Spleen (tissue), 11 donors: ENCODE measurements around the gene ORC6. TPM values are rescaled to one million over a fixed set of nuclear protein-coding genes. Genes with fewer than 3 reads are reported as not detected.

Source experiments
- DNase-seq: peaks from one replicate; pipeline ENCODE4 v3.0.0-alpha.2; 2020
- H3K27ac ChIP-seq, 8 donors: fragments of 200-600 bp; sonication (generic) in 7 of 8; 1 replicate in 4 of 8; 2 replicates in 4 of 8; pipeline versions ENCODE4 v1.5.0 to v1.8.0; 2016 to 2021; ENCODE audit warnings: inconsistent platforms in 4 of 8, mild to moderate bottlenecking in 4 of 8, moderate library complexity in 1 of 8
- H3K27me3 ChIP-seq, 7 donors: fragments of 200-600 bp; sonication (generic) in 6 of 7; replicated peaks in 1 of 7; 1 replicate in 4 of 7; 2 replicates in 3 of 7; pipeline versions ENCODE4 v1.5.0 to v1.8.0; 2016 to 2021; ENCODE audit warnings: inconsistent platforms in 3 of 7, mild to moderate bottlenecking in 1 of 7
- H3K36me3 ChIP-seq, 6 donors: fragments of 200-600 bp; sonication (generic) in 5 of 6; 1 replicate in 4 of 6; 2 replicates in 2 of 6; pipeline versions ENCODE4 v1.5.0 to v1.8.0; 2016 to 2021; ENCODE audit warnings: inconsistent platforms in 2 of 6
- H3K4me1 ChIP-seq, 6 donors: fragments of 200-600 bp; sonication (generic) in 5 of 6; 1 replicate in 3 of 6; 2 replicates in 3 of 6; pipeline versions ENCODE4 v1.5.0 to v1.8.0; 2016 to 2021; ENCODE audit warnings: inconsistent platforms in 3 of 6
- H3K4me3 ChIP-seq, 8 donors: fragments of 200-600 bp; sonication (generic) in 7 of 8; 1 replicate in 4 of 8; 2 replicates in 4 of 8; pipeline versions ENCODE4 v1.5.0 to v1.8.0; 2016 to 2021; ENCODE audit warnings: inconsistent platforms in 4 of 8, mild to moderate bottlenecking in 4 of 8, moderate library complexity in 2 of 8
- H3K9me3 ChIP-seq, 8 donors: fragments of 200-600 bp; sonication (generic) in 7 of 8; 1 replicate in 4 of 8; 2 replicates in 4 of 8; pipeline versions ENCODE4 v1.5.0 to v1.8.0; 2016 to 2021; ENCODE audit warnings: inconsistent platforms in 4 of 8
- CTCF ChIP-seq, 11 experiments: fragments of 200-600 bp in 7 of 11; fragments of 450-650 bp in 4 of 11; sonication (generic) in 4 of 11; IDR thresholded peaks in 8 of 11; conservative IDR thresholded peaks in 3 of 11; 1 replicate in 7 of 11; 2 replicates in 4 of 11; pipeline versions ENCODE4 v1.4.0 to v1.8.0; 2016 to 2021; ENCODE audit warnings: antibody characterized with exemption in 11 of 11, inconsistent platforms in 4 of 11, mild to moderate bottlenecking in 1 of 11
- POLR2A ChIP-seq, 3 donors: fragments of 450-650 bp; IDR thresholded peaks; one replicate each; pipeline ENCODE4 v1.5.1; 2017; ENCODE audit warnings: antibody characterized with exemption in 3 of 3, mild to moderate bottlenecking in 1 of 3
- POLR2AphosphoS5 ChIP-seq, 3 donors: sonication (generic); formaldehyde crosslinking; IDR thresholded peaks; one replicate each; pipeline ENCODE4 v1.5.1; 2017; ENCODE audit warnings: antibody characterized with exemption in 3 of 3
- WGBS, 5 donors: extraction: QIAGEN DNeasy Blood & Tissue Kit in 3 of 5; methylation state at CpG; one replicate each; pipeline versions ENCODE4 v1.1.5 to v1.1.7; 2013 to 2018; 5-methylcytosine and 5-hydroxymethylcytosine counted together
- intact Hi-C: fragments of 100-400 bp; cut with DNase I; formaldehyde crosslinking; loops from one replicate; pipeline ENCODE4 v1.15.0; 2023; ENCODE audit warnings: low total_unique reads
- polyA plus RNA-seq, 3 donors: library from polyadenylated mRNA; stranded (reverse); fragments of 200-250 nt; gene quantifications; one replicate each; pipeline ENCODE4 v1.2.1, GENCODE V29; 2013
- total RNA-seq, 7 donors: library from RNA; depleted of rRNA in 3 of 7; stranded (reverse); fragments of >200 nt in 3 of 7; fragmentation: NEBNext Ultra II Directional in 4 of 7; extraction: Animal tissue kit (Norgen Biotek cat#: 25700) in 4 of 7; gene quantifications; one replicate each; pipeline versions ENCODE4 v1.1.0 to v1.2.1, GENCODE V29; 2016 to 2021
- donor health status: healthy with polysubstance abuse.
- donor health status: DM: no; HTN: no; CAD: no; lungs with moderate emphysema.
- donor health status: DM: no; HTN: no; CAD: no.
- donor health status: Bipolar disorder and iron deficiency.
- donor health status: healthy.
- donor health status: DM: no; HTN: no; CAD: no.
- donor health status: DM: yes; HTN: yes; CAD: no.

ORC6 gene
- total and polyA plus RNA-seq, 10 donors: 3.1 to 11.4 (median 7.3) TPM

- peak overlapping the region; percentile 74 to 99 (median 94) for H3K4me3 ChIP-seq
- H3K27ac ChIP-seq: peak overlapping the region; percentile 89 to 99 (median 96)
- peaks cover 0 to 7% (median 0%) of the 10 kb centered on the region in 6 donors for H3K36me3 ChIP-seq
- H3K4me1 ChIP-seq: peaks cover 22 to 90% (median 72%) of the 10 kb centered on the region in 6 donors
- TF ChIP-seq CTCF (IDR thresholded peaks at IDR 0.05 in 8 of 11, conservative IDR thresholded peaks at IDR 0.05 in 3 of 11) (no peak), POLR2A (IDR thresholded peaks at IDR 0.05) (no peak), POLR2AphosphoS5 (IDR thresholded peaks at IDR 0.05) (peak in 1 of 3 donors; percentile 72)
- DNase-seq: peak; percentile 89
- 3 to 5% (median 4%) methylated on average over 14 of the region's 14 CpGs for WGBS, 5 donors
- no peaks in the 10 kb centered on the region for H3K27me3 ChIP-seq
- no peaks in the 10 kb centered on the region for H3K9me3 ChIP-seq
- intact Hi-C loops: loop anchor here (10.0 kb wide), 1 partner anchor 137 kb away; no protein-coding TSS in a partner anchor
Measured at GRCh38 chr16:46688101-46688653, 1.3 kb upstream of the ORC6 start.

GRCh38 chr16:46688654-46689364, 650 bp upstream of the ORC6 start, which contains the start of gene VPS35:
Gene VPS35 (minus strand): TSS chr16:46689178. CDS start chr16:46689133, 45 bp downstream.
- no peaks in the 10 kb centered on the region for H3K27me3 ChIP-seq
- peak; percentile 94 to 97 (median 94) for TF ChIP-seq POLR2AphosphoS5 (IDR thresholded peaks at IDR 0.05)
- peak in 2 of 11 experiments; percentile 26 to 29 for TF ChIP-seq CTCF (IDR thresholded peaks at IDR 0.05 in 8 of 11, conservative IDR thresholded peaks at IDR 0.05 in 3 of 11)
- TF ChIP-seq POLR2A (IDR thresholded peaks at IDR 0.05): peak in 1 of 3 donors; percentile 60
- peaks cover 22 to 84% (median 67%) of the 10 kb centered on the region in 6 donors for H3K4me1 ChIP-seq
- H3K27ac ChIP-seq: peak within 1 kb of the TSS; percentile 89 to 99 (median 96)
- 0 to 1% (median 0%) methylated on average over 23 to 54 of the region's 54 CpGs for WGBS, 5 donors
- peaks cover 0 to 8% (median 0%) of the 10 kb centered on the region in 6 donors for H3K36me3 ChIP-seq
- peak; percentile 99 for DNase-seq
- H3K4me3 ChIP-seq: peak within 1 kb of the TSS; percentile 74 to 99 (median 94)
- intact Hi-C loops: loop anchor here (10.0 kb wide), 1 partner anchor 136 kb away; no protein-coding TSS in a partner anchor
- H3K9me3 ChIP-seq: no peaks in the 10 kb centered on the region

GRCh38 chr16:46690281-46691178, 1.1 kb downstream of the ORC6 start:
- TF ChIP-seq POLR2AphosphoS5 (IDR thresholded peaks at IDR 0.05) (no peak), CTCF (IDR thresholded peaks at IDR 0.05 in 8 of 11, conservative IDR thresholded peaks at IDR 0.05 in 3 of 11) (no peak), POLR2A (IDR thresholded peaks at IDR 0.05) (no peak)
- Histone ChIP-seq H3K27ac (peak overlapping the region in 7 of 8 donors; percentile 89 to 97 (median 95)), H3K4me1 (peaks cover 22 to 67% (median 51%) of the 10 kb centered on the region in 6 donors), H3K9me3 (no peaks in the 10 kb centered on the region), H3K4me3 (peak overlapping the region; percentile 74 to 99 (median 94)), H3K27me3 (no peaks in the 10 kb centered on the region), H3K36me3 (peaks cover 0 to 13% (median 0%) of the 10 kb centered on the region in 6 donors)
- intact Hi-C loops: loop anchor here (10.0 kb wide), 1 partner anchor 114 kb away; no protein-coding TSS in a partner anchor
- DNase-seq: peak; percentile 79
- WGBS, 5 donors: 16 to 25% (median 18%) methylated on average over 19 to 21 of the region's 21 CpGs
